HG03103 (cell line): ENCODE measurements around the gene CNOT11.
A peak's percentile ranks its signal among the peaks of the same experiment; 100 is the strongest.
"Not testable (repeated sequence)": the region's sequence is repeated elsewhere in the genome, so short reads cannot be mapped to it uniquely, and the experiment has no call there.

Experiments used
- ATAC-seq: cut with Tn5 transposase; IDR thresholded peaks from one replicate; pipeline ENCODE4 v1.9.1; 2021; ENCODE audit warnings: low read depth; ENCODE audit not compliant: unreplicated experiment

CNOT11 gene

GRCh38 chr2:101252408-101253012 lies at the start of gene CNOT11:
Gene CNOT11, plus strand, starts transcription at chr2:101252886. Its CDS starts 79 bp downstream, at chr2:101252965.
- peak; percentile 80 for ATAC-seq

DNA sequence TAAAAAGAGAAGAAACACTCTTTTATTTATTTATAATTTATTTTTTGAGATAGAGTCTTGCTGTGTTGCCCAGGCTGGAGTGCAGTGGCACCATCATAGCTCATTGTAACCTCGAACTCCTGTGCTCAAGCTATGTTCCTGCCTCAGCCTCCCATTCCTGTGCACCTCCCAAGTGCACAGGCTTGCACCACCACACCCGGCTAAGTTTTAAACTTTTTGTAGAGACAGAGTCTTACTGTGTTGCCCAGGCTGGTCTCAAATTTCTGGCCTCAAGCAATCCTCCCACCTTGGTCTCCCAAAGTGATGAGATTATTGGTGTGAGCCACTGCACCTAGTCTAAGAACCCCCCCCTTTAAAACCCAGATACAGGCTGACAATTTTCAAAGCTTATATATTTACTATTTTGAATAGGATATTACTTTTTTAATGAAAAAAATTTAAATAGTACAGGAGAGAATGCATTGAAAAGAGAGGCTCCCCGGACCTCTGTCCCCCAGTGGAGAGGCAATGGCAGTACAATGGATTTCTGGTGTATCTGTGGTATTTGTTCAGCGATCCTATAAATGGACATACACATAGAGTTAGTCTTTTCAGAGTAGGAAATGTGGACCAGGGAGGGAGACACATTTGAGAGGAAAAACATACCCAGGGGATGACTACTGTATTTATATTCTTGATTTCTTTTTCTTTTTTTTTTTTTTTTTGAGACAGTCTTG lies 48.1 kb upstream of the CNOT11 start:
- ATAC-seq: no peak

DNA sequence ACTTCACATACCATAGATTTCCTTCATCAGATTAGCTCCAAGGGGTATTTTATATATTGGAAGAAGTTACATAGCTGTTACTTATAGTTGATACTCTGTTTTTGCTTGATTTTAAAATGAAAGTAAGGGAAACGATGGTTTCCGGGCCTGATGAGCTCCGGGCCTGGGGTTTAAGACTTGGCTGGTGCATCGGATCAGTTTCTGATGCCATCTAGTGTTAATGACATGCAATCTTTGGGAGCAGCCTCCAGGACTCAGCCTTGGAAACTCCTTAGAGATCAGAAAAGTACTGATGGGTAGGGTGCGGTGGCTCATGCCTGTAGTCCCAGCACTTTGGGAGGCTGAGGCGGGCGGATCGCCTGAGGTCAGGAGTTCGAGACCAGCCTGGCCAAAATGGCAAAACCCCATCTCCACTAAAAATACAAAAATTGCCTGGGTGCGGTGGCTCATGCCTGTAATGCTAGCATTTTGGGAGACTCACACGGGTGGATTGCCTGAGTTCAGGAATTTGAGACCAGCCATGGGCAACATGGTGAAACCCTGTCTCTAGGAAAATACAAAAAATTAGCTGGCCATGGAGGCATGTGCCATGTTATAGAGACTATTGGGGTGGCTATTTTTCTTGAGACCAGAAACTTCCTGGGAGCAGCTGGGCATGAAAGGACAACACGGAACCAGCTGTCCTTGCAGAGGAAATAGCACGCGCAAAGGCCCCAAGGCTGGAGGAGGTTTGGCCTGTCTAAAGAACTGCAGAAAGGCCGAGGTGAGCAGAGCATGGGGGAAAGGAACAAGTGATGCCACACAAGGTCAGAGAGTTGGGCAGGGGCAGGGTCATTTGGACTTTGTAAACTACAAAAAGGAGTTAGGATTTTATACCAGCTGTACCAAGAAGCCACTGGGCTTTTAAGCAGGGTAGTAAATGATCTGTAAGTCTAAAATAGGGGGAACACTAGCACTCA lies 46.9 kb upstream of the CNOT11 start:
- no peak for ATAC-seq

DNA sequence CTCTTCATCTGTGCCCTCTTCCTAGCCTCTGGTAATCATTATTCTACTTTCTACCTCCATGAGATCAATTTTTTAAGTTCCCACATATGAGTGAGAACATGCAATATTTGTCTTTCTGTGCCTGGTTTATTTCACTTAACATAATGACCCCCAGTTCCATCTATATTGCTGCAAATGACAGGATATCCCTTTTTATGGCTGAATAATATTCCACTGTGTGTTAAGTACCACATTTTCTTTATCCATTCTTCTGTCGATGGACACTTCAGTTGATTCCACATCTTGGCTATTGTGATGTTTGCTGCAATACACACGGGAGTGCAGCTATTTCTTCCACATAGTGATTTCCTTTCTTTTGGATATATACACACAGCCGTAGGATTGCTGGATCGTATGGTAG lies 43.9 kb upstream of the CNOT11 start:
- ATAC-seq: no peak

DNA sequence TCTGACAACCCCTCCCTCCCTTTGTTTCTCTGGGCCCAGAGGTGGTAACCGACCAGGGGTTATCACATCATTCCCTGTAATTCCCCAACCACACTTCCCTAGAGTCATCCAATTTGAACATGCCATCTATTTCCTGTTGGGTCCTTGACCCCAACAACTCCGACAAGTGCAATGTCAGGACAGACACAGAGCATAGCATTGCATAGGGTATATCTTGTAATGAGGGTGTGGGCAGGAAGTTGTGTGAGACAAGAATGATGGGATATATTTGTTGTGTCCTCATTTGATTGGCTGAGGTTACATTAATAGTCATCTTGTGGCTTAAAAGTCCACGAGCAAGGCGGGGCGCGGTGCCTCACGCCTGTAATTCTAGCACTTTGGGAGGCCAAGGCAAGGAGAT lies 33.4 kb upstream of the CNOT11 start:
- no peak for ATAC-seq

GRCh38 chr2:101220091-101220490 lies 32.6 kb upstream of the CNOT11 start:
- ATAC-seq: not testable (repeated sequence)

- ATAC-seq: peak; percentile 96
These were observed 28.9 kb upstream of the CNOT11 start for GRCh38 chr2:101223814-101224231.

GRCh38 chr2:101230541-101231001 lies 22.1 kb upstream of the CNOT11 start:
- ATAC-seq: no peak

GRCh38 chr2:101231240-101231639 lies 21.4 kb upstream of the CNOT11 start:
- no peak for ATAC-seq

DNA sequence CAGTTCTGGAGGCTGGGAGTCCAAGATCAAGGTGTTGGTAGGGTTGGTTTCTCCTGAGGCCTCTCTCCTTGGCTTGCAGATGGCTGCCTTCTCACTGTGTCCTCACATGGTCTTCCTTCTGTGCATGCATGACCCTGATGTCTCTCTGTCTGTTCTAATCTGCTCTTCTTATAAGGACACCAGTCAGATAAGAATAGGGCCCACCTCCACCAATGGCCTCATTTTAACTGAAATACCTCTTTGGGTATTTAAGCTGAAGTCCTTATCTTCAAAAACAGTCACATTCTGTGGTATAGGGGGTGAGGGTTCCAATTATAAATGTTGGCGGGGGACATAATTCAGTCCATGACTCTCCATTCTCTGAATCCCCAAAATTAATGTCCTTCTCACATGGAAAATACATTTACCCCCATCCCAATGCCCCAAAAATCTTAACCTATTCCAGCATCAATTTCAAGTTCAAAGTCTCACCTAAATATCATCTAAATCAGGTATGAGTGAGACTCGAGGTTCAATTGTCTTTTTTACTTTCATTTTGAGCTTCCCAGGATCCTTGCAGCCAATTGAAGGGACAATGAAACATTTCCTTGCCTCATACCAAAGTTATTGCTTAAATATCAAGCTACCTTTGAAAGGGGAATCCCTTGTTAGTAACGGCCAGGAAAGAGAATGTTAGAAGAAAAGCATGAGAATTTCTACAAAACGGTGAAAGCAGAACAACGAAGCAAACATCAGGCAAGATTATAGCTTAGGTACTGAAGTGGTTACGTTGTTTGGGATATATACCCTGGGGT lies 20.6 kb upstream of the CNOT11 start:
- no peak for ATAC-seq

DNA sequence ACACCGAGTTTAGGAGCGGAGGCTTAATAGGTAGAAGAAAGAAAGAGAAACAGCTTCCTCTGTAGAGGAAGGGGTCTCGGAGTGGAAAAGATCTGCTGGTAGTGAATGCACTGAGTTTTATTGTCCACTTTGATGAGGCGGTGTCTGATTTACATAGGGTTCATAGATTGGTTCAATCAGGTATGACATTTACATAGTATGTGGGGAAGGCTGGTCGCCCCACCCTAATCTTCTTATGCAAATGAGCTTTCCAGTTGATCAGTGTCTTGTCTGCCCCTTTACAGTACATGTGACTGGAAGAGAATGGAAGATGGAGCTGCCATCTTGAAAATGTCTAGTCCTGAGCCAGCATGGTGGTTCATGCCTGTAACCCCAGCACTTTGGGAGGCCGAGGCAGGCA lies 19.9 kb upstream of the CNOT11 start:
- ATAC-seq: no peak

DNA sequence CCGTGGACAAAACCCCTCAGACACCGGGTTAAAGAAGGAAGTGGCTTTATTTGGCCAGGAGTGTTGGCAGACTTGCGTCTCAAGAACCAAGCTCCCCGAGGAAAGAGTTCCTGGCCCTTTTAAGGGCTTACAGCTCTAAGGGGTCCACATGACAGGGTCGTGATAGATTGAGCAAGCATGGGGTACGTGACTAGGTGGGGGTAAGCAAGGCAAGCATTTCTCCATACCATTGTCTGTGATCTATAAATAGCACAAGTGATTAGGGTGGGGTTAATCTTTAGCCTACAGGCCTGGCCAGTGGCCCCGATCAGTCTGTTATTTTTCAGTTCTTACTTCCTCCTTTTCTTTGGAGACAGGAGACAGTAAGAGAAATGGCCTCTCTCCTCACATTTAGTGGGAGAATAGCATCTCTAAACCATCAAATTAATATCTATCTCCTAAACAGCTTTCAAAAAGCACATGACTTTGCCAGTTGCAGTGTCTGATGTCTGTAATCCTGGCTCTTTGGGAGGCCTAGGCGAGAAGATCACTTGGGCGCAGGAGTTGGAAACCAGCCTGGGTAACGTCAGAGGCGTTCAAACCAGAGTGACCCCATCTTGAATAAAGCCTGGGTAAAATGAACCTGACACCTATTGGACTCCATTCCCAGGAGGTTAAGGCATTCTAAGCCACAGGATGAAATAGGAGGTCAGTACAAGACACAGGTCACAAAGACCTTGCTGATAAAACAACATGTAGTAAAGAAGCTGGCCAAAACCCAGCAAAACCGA lies 18.3 kb upstream of the CNOT11 start:
- ATAC-seq: no peak

GRCh38 chr2:101235956-101236355 lies 16.7 kb upstream of the CNOT11 start:
- not testable (repeated sequence) for ATAC-seq

DNA sequence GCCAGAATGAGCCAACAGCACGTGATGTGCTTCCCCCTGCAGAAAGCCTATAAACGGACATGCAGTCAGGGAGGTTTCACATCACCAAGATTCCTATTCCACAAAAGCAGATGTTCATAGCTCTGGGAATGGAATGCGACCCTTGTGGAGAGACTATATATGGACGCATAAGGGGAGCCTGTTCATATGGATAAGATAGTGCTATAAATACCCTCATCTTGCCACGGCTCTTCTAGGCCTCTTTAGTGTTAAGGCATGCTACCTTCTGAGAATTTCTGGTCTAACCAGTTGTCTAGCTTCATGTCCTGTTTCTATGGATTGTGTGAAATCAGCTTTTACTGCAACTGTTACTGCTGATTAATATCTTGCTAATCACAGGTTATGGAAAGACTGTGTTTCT lies 14.7 kb upstream of the CNOT11 start:
- not testable (repeated sequence) for ATAC-seq

- no peak for ATAC-seq
These were observed 13.5 kb upstream of the CNOT11 start for GRCh38 chr2:101238930-101239759.

- ATAC-seq: not testable (repeated sequence)
These were observed 12.9 kb upstream of the CNOT11 start for GRCh38 chr2:101239760-101240118.

GRCh38 chr2:101240694-101241093 lies 12.0 kb upstream of the CNOT11 start:
- ATAC-seq: not testable (repeated sequence)

- ATAC-seq: no peak
These were observed 11.5 kb upstream of the CNOT11 start for GRCh38 chr2:101241158-101241557.

DNA sequence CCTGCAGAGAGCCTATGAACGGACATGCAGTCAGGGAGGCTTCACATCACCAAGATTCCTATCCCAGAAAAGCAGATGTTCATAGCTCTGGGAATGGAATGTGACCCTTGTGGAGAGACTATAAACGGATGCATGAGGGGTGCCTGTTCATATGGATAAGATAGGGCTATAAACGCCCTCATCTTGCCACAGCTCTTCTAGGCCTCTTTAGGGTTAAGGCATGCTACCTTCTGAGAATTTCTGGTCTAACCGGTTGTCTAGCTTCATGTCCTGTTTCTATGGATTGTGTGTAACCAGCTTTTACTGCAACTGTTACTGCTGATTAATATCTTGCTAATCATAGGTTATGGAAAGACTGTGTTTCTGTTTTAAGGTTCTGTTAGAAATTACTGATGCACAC lies 8.3 kb upstream of the CNOT11 start:
- ATAC-seq: not testable (repeated sequence)
